ENCODE data around the gene SLC12A1. TPM values are rescaled to one million over a fixed set of nuclear protein-coding genes. Genes with fewer than 3 reads are reported as not detected.
"Not testable (repeated sequence)": the region's sequence is repeated elsewhere in the genome, so short reads cannot be mapped to it uniquely, and the experiment has no call there.

SLC12A1 gene
- total RNA-seq, 1 experiment from 2014 or later, result 0.14 TPM

DNA sequence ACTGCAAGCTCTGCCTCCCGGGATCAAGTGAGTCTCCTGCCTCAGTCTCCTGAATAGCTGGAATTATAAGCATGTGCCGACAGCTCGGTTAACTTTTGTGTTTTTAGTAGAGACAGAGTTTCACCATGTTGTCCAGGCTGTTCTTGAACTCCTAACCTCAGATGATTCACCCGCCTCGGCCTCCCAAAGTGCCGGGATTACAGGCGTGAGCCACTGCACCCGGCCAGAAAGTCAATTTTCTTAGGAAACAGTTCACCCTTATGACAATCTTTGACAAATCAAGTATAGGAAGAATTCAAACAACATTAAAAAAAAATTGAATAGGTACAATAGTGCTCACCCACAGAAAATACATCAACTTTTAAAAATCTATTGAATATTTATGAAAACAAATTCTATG, 101.5 kb downstream of the SLC12A1 start:
- no peaks in the 10 kb centered on the region for H3K27me3 ChIP-seq (ENCODE audit: control insufficient read depth, insufficient read depth, low read length)
- no peak overlapping the region for H3K4me3 ChIP-seq (ENCODE audit: insufficient read depth, low read depth, low read length)
- DNase-seq, result no peak

DNA sequence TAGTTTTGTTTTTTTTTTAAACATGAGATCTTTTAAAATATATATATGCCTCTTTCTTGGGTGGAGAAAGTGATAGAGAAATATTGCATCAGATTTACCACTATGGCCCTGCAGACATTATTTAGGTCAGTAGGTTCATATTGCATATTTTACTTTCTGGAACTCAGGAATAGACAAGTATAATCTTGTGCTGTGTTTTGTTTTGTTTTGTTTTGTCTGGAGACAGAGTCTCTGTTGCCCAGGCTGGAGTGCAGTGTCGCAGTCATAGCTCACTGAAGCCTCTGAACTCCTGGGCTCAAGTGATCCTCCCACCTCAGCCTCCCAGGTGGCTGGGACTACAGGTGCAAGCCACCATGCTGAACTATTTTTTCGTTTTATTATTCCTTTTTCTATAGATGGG, 103.6 kb downstream of the SLC12A1 start:
- DNase-seq, result no peak
- H3K4me3 ChIP-seq (ENCODE audit: insufficient read depth, low read depth, low read length), result no peak overlapping the region
- no peaks in the 10 kb centered on the region for H3K36me3 ChIP-seq (replicated peaks; ENCODE audit: control insufficient read depth, insufficient read depth, low read length)
- H3K27me3 ChIP-seq (ENCODE audit: control insufficient read depth, insufficient read depth, low read length), result no peaks in the 10 kb centered on the region

More for the DNA sequence above, 101.5 kb downstream of the SLC12A1 start:
- H3K36me3 ChIP-seq (replicated peaks; ENCODE audit: control insufficient read depth, insufficient read depth, low read length), result no peaks in the 10 kb centered on the region

DNA sequence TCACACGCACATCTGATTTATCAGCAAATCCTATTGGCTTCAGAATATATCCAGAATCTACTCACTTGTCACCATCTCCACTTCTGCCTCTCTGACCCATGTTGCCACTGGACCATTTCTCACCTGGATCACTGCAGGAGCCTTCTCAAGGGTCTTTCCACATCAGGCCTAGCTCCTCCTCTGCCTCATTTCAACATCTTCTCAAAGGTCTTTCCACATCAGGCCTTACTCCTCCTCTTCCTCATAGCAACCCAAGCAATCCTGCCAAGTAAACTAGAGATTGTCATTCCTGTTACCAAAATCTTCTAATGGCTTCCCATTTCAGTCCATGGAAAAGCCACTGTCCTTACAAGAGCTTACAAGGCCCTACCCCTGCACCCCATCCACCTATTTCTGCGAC, 107.1 kb downstream of the SLC12A1 start:
- DNase-seq, result no peak
- Histone ChIP-seq H3K27me3 (ENCODE audit: control insufficient read depth, insufficient read depth, low read length) (no peaks in the 10 kb centered on the region), H3K4me3 (ENCODE audit: insufficient read depth, low read depth, low read length) (no peak overlapping the region), H3K36me3 (replicated peaks; ENCODE audit: control insufficient read depth, insufficient read depth, low read length) (no peaks in the 10 kb centered on the region)

DNA sequence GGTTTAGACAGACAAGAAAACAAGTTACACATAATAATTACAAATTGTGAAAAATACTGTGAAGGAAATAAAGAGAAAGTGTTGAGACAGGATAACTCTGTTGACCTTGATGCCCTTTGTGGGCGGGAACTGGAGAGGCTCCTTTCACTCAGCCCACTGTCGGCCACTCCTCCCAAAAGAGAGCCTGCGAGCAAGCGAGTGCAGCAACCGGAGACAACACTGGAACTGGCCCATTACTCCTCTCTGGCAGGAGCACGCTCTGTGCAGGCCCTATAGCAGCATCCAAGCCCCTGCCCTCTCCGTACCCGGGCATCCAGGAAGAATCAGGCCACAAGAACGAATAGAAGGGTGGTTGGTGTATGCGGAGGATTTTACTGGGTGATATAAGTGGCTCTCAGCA, 108.9 kb downstream of the SLC12A1 start:
- DNase-seq, result peak; percentile 22
- Histone ChIP-seq H3K4me3 (ENCODE audit: insufficient read depth, low read depth, low read length) (no peak overlapping the region), H3K27me3 (ENCODE audit: control insufficient read depth, insufficient read depth, low read length) (no peaks in the 10 kb centered on the region), H3K36me3 (replicated peaks; ENCODE audit: control insufficient read depth, insufficient read depth, low read length) (no peaks in the 10 kb centered on the region)

DNA sequence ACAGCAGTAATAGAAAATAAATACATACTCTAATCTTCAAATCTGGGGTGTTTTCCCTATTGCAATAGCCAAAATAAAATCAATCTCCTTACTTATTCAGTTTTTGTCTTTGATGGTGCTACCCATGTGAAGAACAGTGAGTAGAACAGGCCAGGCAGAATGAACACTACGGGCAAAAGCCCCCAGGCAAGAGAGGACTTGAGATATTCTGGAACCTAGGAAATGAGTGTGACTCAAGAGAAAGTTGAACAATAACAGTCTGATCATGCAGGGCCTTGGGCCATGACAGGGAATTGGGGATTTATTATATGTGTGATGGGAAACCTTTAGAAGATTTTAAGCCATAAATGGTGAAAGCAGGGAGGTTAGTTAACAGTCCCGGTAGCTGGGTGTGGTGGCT, 111.1 kb downstream of the SLC12A1 start:
- no peaks in the 10 kb centered on the region for H3K27me3 ChIP-seq (ENCODE audit: control insufficient read depth, insufficient read depth, low read length)
- H3K4me3 ChIP-seq (ENCODE audit: insufficient read depth, low read depth, low read length), result no peak overlapping the region
- H3K36me3 ChIP-seq (replicated peaks; ENCODE audit: control insufficient read depth, insufficient read depth, low read length), result no peaks in the 10 kb centered on the region
- DNase-seq, result no peak

DNA sequence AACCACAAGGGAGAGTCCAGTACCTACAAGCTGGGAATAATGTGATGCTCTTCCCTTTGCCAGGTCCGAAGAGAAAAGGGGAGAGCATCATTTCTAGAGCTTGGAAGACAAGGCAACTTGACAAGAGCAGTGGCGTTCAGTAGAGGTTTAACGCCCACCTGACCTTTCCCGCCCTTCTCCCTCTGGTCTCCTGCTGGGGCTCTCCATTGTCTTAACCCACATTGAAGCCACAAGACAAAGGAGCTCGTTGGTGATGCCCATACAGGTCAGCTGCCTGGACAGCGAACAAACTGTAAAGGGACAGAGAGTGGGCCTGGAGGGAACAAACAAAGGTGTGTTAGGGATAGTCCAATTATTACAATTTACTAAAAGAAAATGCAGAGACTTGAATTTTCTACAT, 112.0 kb downstream of the SLC12A1 start:
- Histone ChIP-seq H3K4me3 (ENCODE audit: insufficient read depth, low read depth, low read length) (no peak overlapping the region), H3K27me3 (ENCODE audit: control insufficient read depth, insufficient read depth, low read length) (no peaks in the 10 kb centered on the region), H3K36me3 (replicated peaks; ENCODE audit: control insufficient read depth, insufficient read depth, low read length) (no peaks in the 10 kb centered on the region)
- DNase-seq, result peak; percentile 52

DNA sequence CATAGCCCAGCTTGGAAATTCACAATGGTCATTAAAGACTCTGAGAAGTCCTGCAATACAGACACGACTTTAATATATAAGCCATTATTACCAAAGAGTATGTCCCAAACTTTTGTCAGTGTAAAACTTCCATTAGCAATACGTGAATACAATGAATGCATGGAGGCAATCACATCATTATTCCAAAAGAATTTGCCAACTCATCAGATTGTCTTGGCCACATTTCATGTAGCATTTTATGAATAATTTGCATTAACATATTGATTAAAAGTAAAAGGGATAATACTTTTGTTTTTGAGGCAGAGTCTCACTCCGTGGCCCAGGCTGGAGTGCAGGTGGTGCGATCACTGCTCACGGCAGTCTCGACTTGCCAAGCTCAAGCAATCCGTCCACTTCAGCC, 117.2 kb downstream of the SLC12A1 start:
- Histone ChIP-seq H3K27me3 (ENCODE audit: control insufficient read depth, insufficient read depth, low read length) (no peaks in the 10 kb centered on the region), H3K36me3 (replicated peaks; ENCODE audit: control insufficient read depth, insufficient read depth, low read length) (no peaks in the 10 kb centered on the region), H3K4me3 (ENCODE audit: insufficient read depth, low read depth, low read length) (no peak overlapping the region)
- DNase-seq, result no peak

DNA sequence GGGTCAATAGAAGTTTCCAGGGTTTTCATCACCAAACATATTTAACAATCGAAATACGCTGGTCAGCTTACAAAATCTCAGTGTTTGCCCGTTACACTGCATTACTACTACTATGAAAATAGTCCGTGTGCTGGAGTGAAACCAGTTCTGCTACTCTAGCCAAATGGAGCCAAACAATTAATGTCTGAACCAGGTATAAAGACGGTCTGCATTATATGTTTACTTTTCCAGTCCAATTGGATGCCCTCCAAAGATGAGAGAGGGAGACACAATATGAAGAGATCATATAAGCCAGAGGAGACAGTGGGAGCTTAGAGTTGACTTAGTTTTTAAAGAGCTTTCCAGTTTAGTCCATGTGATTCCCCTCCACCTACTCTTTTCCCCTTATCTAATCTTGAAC, 118.8 kb downstream of the SLC12A1 start:
- no peaks in the 10 kb centered on the region for H3K27me3 ChIP-seq (ENCODE audit: control insufficient read depth, insufficient read depth, low read length)
- H3K36me3 ChIP-seq (replicated peaks; ENCODE audit: control insufficient read depth, insufficient read depth, low read length), result no peaks in the 10 kb centered on the region
- no peak overlapping the region for H3K4me3 ChIP-seq (ENCODE audit: insufficient read depth, low read depth, low read length)
- no peak for DNase-seq

DNA sequence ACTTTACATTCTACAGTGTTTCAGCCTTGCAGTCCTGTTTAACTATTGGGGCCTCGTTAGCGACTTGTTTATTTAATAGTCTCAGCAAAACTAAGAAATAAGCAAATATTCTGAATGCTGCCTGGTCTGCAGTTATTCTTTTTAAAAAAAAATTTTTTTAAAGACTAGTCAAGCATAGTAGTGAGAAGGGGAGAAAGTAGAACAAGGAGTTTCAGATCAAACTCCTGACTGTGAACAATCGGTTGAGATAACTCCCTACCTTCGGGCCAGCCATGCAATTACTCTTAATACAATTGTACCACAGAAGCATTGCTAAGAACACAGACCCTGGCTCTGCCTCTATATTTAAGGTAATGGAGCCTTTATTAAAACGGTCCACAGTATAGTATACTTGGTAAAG, 119.3 kb downstream of the SLC12A1 start:
- H3K27me3 ChIP-seq (ENCODE audit: control insufficient read depth, insufficient read depth, low read length), result no peaks in the 10 kb centered on the region
- H3K4me3 ChIP-seq (ENCODE audit: insufficient read depth, low read depth, low read length), result no peak overlapping the region
- H3K36me3 ChIP-seq (replicated peaks; ENCODE audit: control insufficient read depth, insufficient read depth, low read length), result no peaks in the 10 kb centered on the region
- no peak for DNase-seq

DNA sequence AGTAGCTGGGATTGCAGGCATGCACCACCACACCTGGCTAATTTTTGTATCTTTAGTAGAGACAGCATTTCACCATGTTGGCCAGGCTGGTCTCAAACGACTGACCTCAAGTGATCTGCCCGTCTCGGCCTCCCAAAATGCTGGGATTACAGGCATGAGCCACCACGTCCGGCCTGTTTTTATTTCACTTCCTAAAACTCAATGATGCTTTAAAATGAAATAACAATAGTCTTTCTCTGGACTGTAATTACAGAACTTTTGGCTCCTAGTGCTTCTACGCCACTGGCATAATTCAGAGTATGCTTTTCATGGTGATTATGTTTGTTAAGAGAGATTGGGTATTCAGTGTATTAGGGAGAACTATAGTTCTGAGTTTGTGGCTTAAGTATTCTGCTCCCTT, 120.1 kb downstream of the SLC12A1 start:
- not testable (repeated sequence) for H3K27me3 ChIP-seq (ENCODE audit: control insufficient read depth, insufficient read depth, low read length); H3K36me3 ChIP-seq (replicated peaks; ENCODE audit: control insufficient read depth, insufficient read depth, low read length); DNase-seq; H3K4me3 ChIP-seq (ENCODE audit: insufficient read depth, low read depth, low read length)

DNA sequence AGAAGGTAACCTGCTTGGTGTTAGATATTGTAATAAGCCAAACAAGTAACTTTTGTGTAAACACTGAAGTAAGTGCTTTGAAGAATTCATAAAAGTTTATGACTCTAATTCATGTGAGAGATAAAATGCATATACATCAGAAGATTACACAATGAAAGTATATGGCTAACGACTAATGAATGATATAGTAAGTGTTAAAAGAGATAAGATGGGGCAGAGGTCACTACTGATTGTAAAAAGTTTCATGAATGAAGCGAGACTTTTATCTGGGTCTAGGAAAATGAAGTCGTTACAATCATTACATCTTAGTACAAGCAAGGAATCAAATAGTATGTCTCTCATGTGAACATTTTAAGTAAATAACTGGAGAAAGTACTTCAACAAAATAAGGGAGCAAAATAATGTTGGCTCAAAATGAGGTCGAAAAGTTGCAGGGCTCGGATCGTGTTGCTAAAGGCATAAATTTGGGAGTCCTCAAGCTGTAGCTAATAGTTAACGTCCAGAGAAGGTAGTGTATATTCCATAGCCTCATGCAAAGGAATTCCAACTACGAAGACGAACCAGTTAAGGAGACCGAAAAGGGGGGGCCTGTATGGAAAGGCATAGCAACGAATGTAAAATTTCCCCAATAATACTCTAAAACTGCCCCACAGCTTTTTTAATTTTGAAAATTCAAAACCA, 124.1 kb downstream of the SLC12A1 start:
- Histone ChIP-seq H3K36me3 (replicated peaks; ENCODE audit: control insufficient read depth, insufficient read depth, low read length) (peaks cover 5% of the 10 kb centered on the region), H3K4me3 (ENCODE audit: insufficient read depth, low read depth, low read length) (peak overlapping the region; percentile 85), H3K27me3 (ENCODE audit: control insufficient read depth, insufficient read depth, low read length) (no peaks in the 10 kb centered on the region)
- no peak for DNase-seq

DNA sequence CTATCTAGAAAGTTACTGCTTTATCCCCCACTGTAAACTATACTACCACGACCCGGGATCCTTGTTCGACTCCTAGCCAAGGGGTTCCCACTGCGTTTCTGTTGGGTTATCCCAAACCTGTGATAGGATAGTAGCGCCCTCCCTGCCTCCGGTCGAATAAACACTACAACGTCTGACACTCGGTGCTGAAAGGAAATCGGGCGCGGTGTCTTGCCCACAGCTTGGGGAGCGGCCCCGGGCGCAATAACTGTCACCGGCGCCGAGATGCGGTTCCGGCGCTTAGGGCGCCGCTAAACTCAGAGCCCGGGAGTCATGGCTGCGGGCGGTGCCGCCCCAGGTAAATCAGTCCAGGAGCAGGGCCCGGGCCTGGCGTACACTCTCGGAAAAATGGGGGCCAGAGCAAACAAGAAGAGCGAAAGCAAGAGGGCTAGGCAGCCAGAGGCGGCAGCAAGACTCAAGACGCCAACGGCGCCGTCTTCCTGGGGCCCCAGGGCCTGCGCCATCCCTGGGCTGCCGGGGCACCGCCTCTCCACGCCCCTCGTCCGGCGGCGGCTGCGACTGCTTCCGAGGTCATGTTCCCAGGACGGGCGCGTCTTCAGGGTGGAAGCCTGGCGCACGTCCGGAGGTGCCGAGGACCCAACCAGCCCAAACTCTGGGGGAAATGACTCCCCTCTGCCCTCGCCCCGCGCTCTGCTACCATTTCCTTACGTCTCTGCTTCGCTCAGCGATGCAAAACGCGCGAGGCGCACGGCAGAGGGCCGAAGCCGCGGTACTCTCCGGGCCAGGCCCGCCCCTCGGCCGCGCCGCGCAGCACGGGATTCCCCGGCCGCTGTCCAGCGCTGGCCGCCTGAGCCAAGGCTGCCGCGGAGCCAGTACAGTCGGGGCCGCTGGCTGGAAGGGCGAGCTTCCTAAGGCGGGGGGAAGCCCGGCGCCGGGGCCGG, 125.0 kb downstream of the SLC12A1 start, which contains the start of gene DUT:
DUT (plus strand) TSS at position 575 of the 941 bp plus-strand sequence; CDS start at position 662, 87 bp downstream.
- peak; percentile 87 for DNase-seq
- Histone ChIP-seq H3K4me3 (ENCODE audit: insufficient read depth, low read depth, low read length) (peak within 1 kb of the TSS; percentile 85), H3K27me3 (ENCODE audit: control insufficient read depth, insufficient read depth, low read length) (no peaks in the 10 kb centered on the region), H3K36me3 (replicated peaks; ENCODE audit: control insufficient read depth, insufficient read depth, low read length) (peaks cover 7% of the 10 kb centered on the region)

DNA sequence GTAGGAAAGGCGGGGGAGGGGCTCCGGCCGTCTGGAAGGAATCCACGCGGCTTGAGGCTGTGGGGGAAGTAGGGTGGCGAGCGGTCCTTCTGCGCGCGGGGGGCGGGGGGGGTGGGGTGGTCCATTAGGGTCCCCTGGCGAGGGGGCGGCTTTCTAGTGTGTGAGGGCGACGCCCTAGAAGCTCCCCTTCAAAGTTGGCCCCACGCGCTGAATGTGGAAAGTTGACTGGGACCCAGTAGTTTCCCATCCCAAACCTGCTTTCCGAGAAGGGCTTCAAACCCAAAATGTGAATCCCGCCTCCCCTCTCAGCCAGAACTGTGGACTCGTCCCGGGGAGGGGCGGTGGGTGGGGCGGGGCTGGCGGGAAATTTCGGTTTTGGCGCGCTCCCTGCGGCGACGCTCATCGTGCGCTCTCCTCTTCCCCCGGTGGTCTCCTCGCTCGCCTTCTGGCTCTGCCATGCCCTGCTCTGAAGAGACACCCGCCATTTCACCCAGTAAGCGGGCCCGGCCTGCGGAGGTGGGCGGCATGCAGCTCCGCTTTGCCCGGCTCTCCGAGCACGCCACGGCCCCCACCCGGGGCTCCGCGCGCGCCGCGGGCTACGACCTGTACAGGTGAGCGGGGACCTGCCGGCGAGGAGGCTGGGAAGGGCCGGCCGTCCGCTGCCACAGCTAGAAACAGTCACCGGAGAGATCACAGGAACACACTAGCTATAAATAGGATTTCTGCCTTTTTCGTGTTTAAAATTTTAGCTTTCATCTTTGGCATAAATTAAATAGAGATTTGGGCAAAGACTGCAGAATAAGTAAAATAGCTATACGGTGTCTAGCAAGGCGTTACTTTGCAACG, 125.9 kb downstream of the SLC12A1 start:
- H3K4me3 ChIP-seq (ENCODE audit: insufficient read depth, low read depth, low read length), result peak overlapping the region; percentile 85
- no peaks in the 10 kb centered on the region for H3K27me3 ChIP-seq (ENCODE audit: control insufficient read depth, insufficient read depth, low read length)
- peak; percentile 89 for DNase-seq
- peaks cover 7% of the 10 kb centered on the region for H3K36me3 ChIP-seq (replicated peaks; ENCODE audit: control insufficient read depth, insufficient read depth, low read length)

DNA sequence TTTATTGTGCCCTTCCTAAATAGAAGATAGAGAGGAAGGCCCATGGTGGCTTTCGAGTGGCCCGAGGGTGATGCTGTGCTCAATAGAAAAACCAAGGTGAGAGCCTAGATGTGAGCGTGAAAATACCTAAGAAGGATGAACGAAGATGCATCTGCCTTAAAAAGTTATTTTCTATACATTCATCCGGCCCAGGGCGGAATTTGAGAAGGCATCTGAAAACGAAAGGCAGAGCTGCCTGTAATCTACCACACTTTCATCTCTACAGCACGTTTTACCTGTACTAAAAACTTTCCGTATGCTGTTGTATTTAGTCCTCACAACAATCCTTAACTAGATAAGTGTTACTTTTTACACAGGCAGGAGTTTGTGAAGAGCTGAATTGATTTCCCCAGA, 126.5 kb downstream of the SLC12A1 start:
- H3K27me3 ChIP-seq (ENCODE audit: control insufficient read depth, insufficient read depth, low read length), result no peaks in the 10 kb centered on the region
- DNase-seq, result no peak
- peak overlapping the region; percentile 85 for H3K4me3 ChIP-seq (ENCODE audit: insufficient read depth, low read depth, low read length)

More for the DNA sequence above, 126.5 kb downstream of the SLC12A1 start:
- peaks cover 8% of the 10 kb centered on the region for H3K36me3 ChIP-seq (replicated peaks; ENCODE audit: control insufficient read depth, insufficient read depth, low read length)

Measured in H7 (cell line).